Astrocyte of the spinal cord (primary cell): ENCODE results near the gene FAM98B.

ENCODE experiments used
- DNase-seq: peaks from one replicate; pipeline ENCODE4 v3.0.0; 2011; ENCODE audit warnings: low read depth, low spot score
- H3K4me3 ChIP-seq: 2 replicates; pipeline ENCODE4 v1.5.1; 2011; ENCODE audit warnings: low read depth, mild to moderate bottlenecking, low read length, moderate library complexity
- CTCF ChIP-seq: IDR thresholded peaks from 2 replicates; pipeline ENCODE4 v1.5.1; 2012; ENCODE audit warnings: low read depth, mild to moderate bottlenecking, low read length, inconsistent platforms
- in situ Hi-C: cut with HindIII; loops from 2 replicates; pipeline ENCODE4 v1.10.0; 2017; ENCODE audit warnings: low sequenced_read_pairs

The FAM98B gene

GRCh38 chr15:38521316-38521715 lies 67.4 kb downstream of the FAM98B start:
- in situ Hi-C loops, result no loop called here

GRCh38 chr15:38522922-38523321 lies 69.0 kb downstream of the FAM98B start:
- DNase-seq, result no peak
- TF ChIP-seq CTCF, result no peak
- in situ Hi-C loops, result no loop called here
- H3K4me3 ChIP-seq, result no peak overlapping the region

More at GRCh38 chr15:38521316-38521715, 67.4 kb downstream of the FAM98B start:
- TF ChIP-seq CTCF, result no peak
- H3K4me3 ChIP-seq, result no peak overlapping the region
- DNase-seq, result no peak

- TF ChIP-seq CTCF, result no peak
- in situ Hi-C loops, result no loop called here
- no peak for DNase-seq
- H3K4me3 ChIP-seq, result no peak overlapping the region
Measured at GRCh38 chr15:38524156-38524555, 70.2 kb downstream of the FAM98B start.

- no peak overlapping the region for H3K4me3 ChIP-seq
- in situ Hi-C loops, result no loop called here
- no peak for DNase-seq
- TF ChIP-seq CTCF, result no peak
Measured at GRCh38 chr15:38525489-38525888, 71.6 kb downstream of the FAM98B start.

GRCh38 chr15:38526158-38526557 lies 72.2 kb downstream of the FAM98B start:
- no peak overlapping the region for H3K4me3 ChIP-seq
- no peak for DNase-seq
- in situ Hi-C loops, result no loop called here
- no peak for TF ChIP-seq CTCF

- no peak overlapping the region for H3K4me3 ChIP-seq
- DNase-seq, result peak; percentile 40
- no peak for TF ChIP-seq CTCF
- in situ Hi-C loops, result no loop called here
Measured at GRCh38 chr15:38528294-38528693, 74.4 kb downstream of the FAM98B start.

- TF ChIP-seq CTCF, result no peak
- no peak overlapping the region for H3K4me3 ChIP-seq
- DNase-seq, result no peak
- in situ Hi-C loops, result no loop called here
Measured at GRCh38 chr15:38530113-38530512, 76.2 kb downstream of the FAM98B start.
